IPS-NIHi7 (cell line): ENCODE measurements around the gene MVB12B.

Source experiments
- DNase-seq: peaks from one replicate; pipeline ENCODE4 v3.0.0; 2012; ENCODE audit warnings: mixed read lengths; ENCODE audit errors: extremely low spot score

Gene MVB12B

DNA sequence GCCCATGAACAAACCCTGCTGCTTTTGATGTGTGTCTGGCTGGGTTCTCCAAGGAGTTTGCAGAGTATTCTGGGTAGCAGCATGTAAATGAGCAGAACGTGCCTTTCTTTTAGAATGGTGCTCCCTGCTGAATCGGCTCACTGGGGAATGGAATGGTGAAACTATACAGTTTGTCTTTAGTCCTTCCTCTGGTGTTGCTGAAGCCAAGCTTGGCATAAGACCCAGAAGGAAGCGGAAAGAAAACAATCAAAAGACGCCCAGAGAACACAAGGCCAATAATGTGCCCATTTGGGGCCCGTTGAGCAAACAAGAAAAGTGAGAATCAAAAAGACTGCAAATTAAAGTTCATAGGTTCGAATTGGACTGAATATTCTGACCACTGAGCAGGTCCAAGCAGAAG is 60.1 kb downstream of the MVB12B start:
- no peak for DNase-seq

DNA sequence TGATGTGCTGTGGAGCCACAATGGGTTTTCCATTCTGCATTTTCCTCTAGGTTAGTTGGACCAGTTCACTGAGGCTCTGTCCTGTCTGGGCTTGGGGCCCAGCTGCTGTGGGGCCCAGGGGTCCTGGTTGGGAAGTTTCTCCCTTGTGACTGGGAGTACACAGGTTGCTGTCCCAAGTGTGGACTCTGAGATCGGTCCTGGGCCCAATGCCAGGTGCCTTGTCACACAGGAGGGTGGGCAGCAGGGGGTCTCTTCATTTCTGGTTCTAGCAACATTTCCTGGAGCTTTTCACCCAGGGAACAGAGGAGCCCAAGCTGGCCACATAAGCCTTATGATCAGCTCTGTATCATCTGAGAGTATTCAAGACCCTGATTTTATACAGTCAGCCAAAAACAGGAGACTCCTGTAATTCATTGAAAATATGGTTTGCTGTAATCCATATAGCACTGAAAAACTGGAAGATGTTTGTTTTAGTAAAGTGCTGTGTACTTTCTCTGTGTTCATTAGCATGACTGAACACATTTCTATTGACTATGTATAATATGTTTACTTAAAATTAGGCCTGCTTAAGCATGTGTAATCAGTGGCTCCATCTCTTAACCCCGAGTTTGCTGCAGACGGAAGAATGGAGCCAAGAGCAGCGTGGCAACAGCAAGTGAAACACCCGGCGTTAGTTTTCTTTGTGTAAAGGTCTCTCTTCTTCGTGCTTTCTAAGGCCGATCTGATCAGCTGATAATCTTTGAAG is 62.5 kb downstream of the MVB12B start:
- no peak for DNase-seq

DNA sequence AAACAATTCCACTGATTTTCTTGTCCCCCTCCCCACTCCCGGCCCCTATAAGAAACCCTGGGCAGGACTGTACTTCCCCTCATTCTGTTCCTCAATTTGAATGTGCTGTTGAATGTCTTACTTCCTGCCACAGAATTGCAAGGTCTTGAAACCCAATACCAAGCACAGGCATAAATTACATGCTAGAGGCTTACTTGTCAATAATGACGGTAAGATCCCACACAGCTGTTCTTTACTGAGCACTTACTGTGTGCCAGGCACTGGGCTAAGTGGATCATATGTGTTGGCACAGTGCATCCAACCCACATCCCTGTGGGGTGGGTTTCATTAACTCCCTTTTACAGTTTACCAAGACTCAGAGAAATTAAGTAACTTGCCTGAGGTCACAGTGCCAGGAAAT is 63.4 kb downstream of the MVB12B start:
- DNase-seq: no peak

DNA sequence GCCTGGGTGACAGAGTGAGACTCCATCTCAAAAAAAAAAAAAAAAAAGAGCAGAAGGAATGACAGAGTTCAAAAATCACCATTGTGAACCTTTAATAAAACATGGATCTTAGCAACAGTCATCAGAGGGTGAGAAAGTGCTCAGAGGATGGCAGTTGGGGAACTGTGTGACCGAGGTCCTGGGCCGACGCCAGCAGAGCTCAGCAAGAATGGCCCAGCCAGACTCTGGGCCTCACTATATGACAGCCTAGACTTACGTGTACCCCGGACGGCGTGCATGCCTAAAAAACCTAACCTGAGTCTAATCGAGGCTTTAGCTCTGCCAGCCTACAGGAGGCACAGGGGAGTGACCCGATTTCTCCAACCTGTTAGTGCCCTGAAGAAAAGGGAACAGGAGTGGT is 64.3 kb downstream of the MVB12B start:
- DNase-seq: no peak

DNA sequence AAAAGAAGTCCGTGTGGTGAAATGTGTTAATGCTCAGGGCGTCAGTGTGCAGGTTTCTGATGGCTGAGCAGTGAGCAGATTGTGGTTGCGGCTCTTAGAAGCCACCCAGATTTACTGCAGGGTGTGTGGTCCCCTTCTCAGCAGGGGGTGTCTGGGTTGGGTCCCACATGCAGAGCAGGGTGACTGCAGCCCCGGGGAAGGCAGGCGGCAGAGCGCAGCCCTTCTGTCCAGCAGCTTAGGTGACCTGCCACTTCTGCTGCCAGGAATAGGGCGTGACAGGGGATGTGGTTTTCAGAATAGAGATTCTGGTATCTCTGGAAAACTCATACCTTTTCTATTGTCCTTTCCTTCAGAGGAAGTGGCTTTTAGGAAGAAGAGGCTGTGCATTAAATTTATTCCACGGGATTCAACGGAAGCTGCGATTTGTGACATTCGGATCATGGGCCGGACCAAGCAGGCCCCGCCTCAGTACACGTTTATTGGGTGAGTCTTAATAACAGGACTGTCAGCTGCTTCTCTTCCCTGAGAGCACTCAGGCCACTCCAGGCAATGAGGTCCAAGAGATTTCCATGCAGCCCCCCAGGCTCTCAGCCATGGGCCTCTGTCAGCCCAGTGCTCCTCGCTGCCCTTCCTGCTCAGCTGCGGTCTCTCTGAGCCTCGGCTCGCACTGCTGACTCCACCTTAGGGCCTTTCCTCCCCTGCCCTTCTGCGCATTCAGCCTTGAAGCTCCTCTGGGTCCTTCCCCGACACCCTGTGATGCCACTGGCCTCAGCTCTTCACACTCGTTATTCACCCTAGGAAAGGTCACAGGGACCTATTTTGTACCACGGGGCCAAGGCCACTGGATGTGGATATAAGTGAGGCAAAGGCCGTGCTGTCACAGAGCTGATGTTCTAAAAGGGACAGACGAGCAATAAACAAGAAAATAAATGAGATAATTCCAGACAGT is 65.4 kb downstream of the MVB12B start:
- no peak for DNase-seq

DNA sequence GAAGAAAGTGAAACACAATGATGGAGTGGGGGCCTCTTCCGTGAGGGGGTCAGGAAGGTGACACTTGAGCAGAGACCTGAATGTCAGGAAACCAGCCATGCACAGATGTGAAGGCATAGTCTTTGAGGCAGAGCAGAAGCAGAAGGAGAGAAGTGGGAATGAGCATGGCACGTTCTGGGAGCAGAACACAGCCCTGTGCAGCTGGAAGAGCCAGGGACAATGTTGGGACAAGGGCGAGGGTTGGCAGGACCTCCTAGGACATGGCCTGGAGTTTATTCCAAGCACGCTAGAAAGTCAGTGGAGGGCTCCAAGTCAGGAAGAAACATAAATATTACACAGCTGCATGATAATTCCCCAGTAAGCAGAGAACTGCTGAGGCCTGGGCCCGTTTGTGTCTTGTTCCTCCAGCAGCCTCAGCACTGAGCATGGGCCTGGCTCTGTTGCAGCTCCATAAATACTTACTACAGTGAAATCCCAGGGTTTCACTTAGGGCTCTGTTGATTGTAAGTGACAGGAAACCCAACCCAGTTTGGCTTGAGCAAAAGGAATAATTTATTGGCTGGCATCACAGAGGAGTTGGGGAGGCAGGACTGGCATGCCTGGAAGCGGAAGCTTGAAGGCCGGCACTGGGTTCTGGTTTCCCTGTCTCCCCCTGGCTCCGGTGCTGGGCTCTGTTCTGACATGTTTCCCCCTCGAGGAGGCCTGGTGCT is 66.2 kb downstream of the MVB12B start:
- DNase-seq: no peak

DNA sequence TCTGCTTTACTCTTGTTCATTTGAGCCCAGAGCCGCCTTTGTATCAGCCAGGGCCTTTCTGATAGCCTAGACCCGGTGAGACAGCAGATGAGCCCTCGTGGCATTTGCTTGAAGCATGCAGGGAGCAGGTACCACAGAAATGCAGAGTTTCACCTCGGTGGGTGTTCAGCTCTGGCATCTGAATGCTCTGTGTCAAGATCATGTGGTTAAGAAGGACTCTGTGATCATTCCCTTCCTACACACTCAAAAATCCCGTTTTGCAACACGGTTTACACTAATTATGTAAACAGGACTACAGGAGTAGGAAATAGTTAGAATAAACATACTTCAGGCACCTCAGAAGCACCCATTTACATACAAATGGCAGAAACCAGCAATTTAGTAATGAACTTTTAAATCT is 67.2 kb downstream of the MVB12B start:
- no peak for DNase-seq

DNA sequence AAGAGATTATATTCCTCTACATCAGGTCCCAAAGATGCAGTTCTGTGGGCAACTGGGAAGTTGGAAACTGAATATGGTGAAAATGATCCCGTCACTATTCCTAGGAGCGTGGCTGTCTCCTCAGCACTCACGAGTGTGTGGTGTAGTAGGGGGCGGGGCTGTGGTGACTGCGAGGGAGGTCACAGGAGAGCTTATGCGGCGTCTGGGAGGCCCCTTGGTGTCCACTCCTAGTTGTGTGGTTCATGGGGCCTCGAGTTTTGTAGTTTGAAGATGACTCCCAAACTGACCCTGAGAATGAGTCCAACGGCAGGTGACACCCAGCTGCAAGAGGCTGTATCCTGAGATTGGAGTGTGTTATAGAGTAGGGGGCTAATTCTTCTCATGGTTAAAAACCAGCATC is 68.2 kb downstream of the MVB12B start:
- no peak for DNase-seq

DNA sequence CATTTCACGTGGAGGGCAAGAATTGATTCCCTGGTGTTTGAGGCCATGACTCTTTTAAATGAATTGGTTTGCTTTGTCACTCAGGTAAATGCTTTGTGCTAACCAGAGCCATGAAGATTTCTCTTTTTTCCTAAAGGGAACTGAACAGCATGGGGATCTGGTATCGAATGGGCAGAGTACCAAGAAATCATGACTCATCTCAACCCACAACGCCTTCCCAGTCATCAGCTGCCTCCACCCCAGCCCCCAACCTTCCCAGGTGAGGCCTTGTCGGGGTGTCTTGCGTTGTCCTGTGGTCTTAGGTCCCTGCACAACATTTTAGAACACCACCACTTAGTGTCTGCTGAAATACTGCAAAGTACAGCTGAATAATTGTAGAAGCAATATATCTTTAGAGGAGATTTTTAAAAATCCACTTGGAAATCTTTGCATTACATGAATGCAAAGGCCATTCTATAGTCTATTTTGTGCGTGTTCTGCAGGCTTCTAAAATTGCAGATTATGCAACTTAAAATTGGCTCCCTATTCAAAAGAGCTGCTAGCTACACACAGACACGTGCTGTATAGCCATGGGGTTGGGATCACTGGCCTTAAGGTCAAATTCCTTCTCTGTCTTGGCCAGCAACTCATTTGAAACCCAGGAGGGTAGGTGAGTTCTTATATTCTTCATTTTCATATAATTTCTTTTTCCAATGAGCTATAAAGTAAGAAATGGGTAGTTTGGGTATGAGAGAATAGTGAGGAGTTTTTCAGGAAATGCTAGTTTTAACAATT is 69.0 kb downstream of the MVB12B start:
- no peak for DNase-seq

DNA sequence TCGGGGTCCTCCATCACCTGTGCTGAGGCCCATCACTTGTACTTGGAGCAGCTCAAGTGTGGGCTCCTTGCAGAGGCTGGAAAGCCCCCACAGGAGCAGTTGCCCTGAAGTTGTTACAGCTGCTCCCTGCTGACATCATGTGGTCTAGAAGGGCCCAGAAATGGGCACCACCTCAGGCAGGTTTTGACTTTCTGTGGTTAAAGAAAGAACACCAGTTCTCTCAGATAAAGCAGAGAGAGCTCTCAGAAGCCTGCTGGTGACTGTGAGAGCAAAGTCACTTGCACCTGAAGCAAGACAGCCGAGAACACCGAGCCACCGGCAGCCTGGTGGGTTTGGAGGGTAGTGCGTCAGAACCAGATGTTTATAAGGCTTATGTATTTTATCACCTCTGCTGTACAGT is 70.4 kb downstream of the MVB12B start:
- DNase-seq: no peak

DNA sequence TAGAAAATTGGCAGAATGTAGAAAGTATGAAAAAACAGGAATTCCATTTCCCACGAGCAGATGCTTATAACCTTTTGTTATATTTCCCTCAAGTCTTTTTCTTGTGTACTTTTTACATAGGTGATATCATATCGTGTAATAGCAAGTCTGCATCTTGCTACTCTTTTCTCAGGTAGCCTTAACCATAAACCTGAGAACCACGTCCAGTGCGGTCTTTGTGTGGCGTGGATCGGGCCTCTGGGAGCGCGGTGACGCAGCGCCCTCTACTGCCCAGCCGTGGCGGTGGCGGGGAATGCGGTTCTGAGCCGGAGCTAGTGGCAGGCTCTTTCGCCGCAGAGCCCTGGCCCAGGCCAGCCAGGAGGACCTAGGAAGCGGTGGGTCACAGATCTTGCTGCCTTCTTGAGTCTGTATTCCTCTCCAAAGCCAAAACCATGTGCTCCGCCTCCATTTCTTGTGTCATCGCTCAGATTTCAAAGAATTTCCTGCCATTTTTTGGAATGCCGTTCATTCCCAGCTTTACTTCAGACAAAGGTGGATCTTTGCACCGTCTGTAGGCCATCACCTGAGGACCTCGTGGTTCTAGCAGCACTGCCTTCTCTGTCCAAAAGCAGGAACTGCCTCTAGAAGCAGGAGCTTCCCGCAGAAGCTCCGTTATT is 71.9 kb downstream of the MVB12B start:
- peak; percentile 92 for DNase-seq

DNA sequence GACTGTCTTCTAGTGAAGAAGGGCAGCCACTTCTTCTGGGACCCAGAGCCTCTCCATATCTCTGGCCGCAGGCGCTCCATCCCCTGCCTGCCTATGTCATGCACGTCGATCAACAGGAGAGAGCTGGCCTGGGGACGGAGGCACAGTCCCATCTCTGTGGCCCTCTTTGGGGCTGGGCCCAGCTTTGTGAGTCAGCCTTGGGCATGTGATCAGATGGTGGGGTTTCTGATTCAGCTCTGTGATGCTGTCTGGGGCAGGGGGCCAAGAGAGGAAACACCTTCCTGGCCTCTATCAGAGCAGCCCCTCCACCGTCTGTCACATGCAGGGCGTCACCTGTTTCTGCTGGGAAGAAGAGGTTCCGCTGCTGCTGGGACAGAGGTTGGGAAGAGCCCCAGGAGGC is 72.6 kb downstream of the MVB12B start:
- no peak for DNase-seq

DNA sequence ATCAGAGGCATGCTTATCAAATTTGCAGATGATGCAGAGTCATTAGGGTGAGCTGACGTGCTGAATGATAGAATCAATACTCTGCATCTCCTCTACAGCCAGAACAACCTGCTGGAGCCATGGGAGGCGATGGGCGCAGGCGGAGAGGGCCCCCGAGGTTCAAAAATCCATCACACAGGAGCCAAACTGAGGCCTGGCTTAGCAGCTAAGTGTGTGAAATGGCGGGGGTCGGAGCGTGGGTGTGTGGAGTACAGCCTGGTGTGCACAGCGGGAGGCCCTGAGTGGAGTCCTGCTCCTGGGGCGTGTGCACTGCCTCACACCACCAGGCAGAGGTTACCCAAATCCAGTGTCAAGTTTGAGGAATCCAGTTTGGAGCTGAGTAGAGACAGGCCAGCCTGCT is 73.2 kb downstream of the MVB12B start:
- DNase-seq: no peak

DNA sequence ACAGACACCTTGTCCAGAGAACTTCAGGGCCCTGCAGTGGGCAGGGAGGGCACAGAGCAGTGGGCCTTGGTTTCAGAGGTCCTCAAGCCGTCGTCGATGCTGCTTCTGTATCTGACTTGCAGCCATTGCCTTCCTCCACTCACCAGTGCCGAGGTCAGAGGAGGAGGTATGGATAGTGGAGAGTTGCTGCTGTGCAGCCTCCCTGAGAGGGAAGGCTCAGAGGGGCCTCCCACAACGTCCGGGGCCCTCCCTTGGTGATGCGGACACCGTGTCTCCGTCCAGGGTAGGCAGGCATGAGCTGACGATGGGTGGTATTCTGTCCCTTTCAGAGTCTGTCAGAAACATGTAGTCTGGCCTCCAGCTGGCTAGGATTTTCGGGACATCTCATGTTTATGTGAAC is 73.9 kb downstream of the MVB12B start:
- no peak for DNase-seq

DNA sequence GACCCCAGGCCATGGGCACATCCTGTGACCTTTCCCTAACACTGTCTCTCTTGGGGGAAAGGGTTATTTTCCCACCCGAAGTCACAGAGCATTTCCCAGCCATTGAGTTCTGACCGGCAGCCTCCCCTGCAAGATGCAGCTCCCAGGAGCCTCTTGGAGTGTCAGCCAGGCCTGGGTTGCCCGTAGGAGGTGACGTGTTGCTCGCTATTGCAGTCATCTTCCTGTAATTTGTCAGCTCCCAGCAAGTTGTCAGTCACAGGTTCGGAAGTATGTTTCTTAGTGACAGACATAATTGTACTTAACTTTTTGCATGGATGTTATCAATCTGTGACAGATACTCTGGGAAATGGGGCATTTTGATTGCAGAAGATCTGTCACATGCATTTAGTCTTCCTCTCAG is 74.5 kb downstream of the MVB12B start:
- DNase-seq: no peak

DNA sequence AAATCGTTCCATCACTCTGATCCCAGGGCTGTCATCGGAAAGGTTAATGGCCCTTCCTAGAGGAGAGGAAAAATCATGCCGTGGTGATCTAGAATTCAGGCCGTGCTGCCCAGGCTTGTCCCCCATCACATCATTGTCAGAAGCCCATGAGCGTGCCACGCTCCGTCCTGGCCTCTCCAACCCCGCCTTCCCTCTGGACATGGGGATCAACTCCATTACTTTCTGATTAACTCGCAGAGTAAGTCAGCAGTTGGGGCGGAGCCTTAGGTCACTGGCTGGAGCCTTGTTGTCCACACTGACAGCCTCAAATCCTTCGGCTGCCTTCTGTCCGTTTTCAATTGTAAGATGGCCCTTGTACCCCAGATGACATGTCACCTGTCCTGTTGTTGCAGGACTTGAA is 75.0 kb downstream of the MVB12B start:
- DNase-seq: no peak

DNA sequence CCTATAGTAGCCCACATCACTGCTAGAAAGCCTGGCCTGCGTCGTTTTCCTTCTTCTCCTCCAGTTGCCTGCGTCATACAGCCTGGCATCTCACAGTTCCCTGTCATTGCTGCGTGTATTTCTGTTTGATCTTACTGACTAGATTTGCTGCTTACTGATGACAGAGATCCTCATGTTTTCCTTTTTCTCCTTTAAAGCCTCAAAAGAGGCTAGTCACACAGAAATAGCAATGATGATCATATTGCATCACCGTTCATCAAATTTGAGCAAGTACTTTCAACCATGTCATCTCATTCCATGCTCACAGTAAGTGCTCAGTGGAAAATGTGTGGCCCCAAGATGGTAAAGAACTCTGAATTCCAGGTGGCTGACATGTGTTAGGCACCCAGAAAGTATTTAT is 76.8 kb downstream of the MVB12B start:
- no peak for DNase-seq

DNA sequence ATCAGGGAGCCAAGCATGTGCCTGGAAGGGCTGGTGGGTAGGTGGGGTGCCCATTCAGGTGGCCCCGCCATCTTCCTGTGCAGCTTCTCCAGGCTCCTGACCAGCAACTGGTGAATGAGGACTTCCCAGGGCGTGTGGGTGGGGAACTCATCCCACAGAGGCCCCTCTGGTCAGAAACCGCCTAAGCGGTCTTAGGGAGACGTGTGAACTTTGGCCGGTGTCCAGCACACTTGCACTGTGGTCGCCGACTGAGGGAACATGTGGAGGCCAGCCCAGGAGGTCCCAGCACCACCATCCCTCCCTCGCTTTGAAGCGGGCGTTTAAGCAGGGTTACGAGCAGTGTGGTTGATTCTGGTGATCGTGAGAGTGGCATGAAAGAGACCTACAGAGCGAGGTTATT is 77.8 kb downstream of the MVB12B start:
- no peak for DNase-seq

DNA sequence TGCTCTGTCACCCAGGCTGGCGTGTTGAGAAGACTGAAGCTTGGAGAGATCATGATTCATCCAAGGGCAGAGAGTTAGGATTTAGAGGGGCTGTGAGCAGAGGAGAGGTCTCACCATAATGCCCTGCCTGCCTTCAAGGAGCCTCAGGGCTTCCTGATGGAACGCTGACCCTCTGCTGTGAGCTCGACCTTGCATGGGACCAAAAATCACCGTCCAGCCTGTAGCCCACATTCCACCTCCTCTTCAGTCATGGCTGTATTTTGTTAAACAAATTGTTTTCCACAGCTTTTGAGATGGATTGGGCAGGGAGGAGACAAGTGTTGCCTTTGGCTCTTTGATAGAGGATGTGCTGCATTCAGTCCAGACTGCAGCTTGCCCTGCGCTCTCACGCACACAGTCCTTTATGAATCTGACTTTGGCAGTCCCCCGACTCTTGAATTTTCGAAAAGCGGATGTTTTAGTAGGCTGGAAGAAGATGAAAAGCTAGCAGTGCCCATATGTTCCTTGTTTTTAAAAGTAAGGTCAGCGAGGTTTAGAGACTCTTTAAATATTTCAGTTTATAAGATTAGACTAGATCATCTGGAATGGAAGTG is 79.5 kb downstream of the MVB12B start:
- no peak for DNase-seq

DNA sequence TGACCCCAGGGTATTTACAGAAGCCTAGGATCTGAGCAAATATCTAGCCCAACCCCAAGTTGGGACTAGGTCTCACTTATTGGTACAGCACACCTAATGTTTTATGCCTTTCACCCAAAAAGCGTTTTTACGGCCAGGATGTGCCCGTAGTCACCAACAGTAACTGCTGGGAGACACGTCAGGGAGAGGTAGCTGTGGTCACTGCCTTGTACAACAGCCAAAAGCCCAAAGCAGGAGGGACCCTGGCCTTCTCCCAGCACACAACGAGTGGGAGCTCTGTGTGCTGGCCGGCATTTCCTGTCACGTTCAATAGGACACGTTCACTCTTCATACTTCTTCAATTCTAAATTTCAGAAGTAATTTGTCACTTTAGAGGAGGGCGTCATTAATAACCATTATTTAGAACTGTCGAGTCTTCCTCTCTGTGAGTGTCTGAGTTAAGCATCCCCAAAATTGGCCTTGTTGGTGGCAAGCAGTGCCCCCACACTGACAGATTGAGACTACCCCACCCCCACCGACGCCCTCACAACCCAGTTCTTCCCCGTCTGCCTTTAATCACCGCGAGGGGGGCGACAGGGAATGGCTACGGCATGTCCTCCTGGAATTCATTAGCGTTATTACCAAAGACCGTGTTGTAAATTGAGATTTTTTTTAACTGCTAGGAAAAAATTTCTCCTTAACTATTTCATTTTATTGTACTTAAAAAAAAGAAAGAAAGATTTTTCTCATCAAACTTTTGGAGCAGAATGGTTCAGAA is 80.7 kb downstream of the MVB12B start:
- DNase-seq: no peak
